ENCODE results near the gene CALML3. TPM values are rescaled to one million over a fixed set of nuclear protein-coding genes. Genes with fewer than 3 reads are reported as not detected.

Gene CALML3
- total and polyA plus RNA-seq, 2 of the 8 experiments (the other 6 are each of a cell fraction or from before 2014, with no cell fraction given), result not detected

DNA sequence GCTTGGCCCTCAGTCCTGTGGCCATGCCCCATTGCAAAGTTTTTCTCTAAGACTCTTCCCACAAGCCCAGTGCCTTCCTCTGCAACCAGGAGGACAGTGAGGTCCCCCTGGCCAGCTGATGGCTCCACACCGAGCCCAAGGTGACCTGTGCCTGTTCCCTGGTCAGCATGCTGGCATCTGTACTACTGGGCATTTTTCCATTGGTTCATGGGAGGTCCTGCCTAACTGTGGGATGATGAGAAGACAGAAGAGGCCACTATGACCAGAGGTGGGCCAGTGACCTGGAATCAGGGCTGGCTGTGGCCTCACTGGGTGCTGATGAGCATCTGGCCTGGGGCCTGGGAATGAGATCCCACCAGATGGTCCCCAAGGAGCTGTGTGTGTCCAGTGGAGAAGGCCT, 20.2 kb downstream of the CALML3 start:
- DNase-seq (ENCODE audit: low read depth in 1 of 2, low spot score in 2 of 2), result no peak
- no peaks in the 10 kb centered on the region for H4K20me1 ChIP-seq (replicated peaks in 1 of 2; ENCODE audit: control insufficient read depth in 1 of 2, insufficient read depth in 2 of 2, low read length in 2 of 2)
- H3K56ac ChIP-seq (replicated peaks; ENCODE audit: insufficient read length, low read depth, low read length), result no peak overlapping the region
- no peak overlapping the region for H3K27ac ChIP-seq (ENCODE audit: low read depth, low read length)
- H2BK15ac ChIP-seq (ENCODE audit: low read length), result no peak overlapping the region
- no peak overlapping the region for H3K9ac ChIP-seq (replicated peaks in 1 of 4; ENCODE audit: extremely low read depth in 1 of 4, low read depth in 3 of 4, low read length in 3 of 4)
- no peaks in the 10 kb centered on the region for H3K23me2 ChIP-seq (ENCODE audit: low read depth, low read length)
- no peak overlapping the region for H2AFZ ChIP-seq (ENCODE audit: low read length)
- no peak overlapping the region for H3K4me3 ChIP-seq (ENCODE audit: extremely low read depth in 1 of 4, insufficient read depth in 2 of 4, low read depth in 3 of 4, low read length in 4 of 4)
- no peak overlapping the region for H4K91ac ChIP-seq (replicated peaks; ENCODE audit: insufficient read length, low read length)
- H3K36me3 ChIP-seq (ENCODE audit: control insufficient read depth in 2 of 4, insufficient read depth in 4 of 4, low read length in 3 of 4), result no peaks in the 10 kb centered on the region
- H2BK20ac ChIP-seq (ENCODE audit: low read length), result no peak overlapping the region
- peaks cover 0 to 3% (median 0%) of the 10 kb centered on the region in 4 experiments; a peak in 1 of 7 replicates for H3K4me1 ChIP-seq (replicated peaks in 1 of 4; ENCODE audit: control insufficient read depth in 3 of 4, insufficient read depth in 4 of 4, low read length in 3 of 4)
- no peak overlapping the region for H2AK5ac ChIP-seq (ENCODE audit: low read depth, low read length)
- ChIA-PET POLR2A (ENCODE audit: partially characterized antibody) (interaction anchor here (1.2 kb wide), 1 partner anchor 9 kb away, joined by 4 read pairs; no protein-coding TSS in a partner anchor), CTCF (ENCODE audit: partially characterized antibody) (interaction anchor here (0.6 to 0.7 kb wide), 2 partner anchors 36 to 161 kb away, joined by 3 read pairs; no protein-coding TSS in a partner anchor)
- H3K79me2 ChIP-seq (ENCODE audit: control insufficient read depth in 1 of 2, insufficient read depth in 2 of 2, low read length in 2 of 2), result no peaks in the 10 kb centered on the region
- H3K9me3 ChIP-seq (ENCODE audit: insufficient read depth in 2 of 2, low read depth in 1 of 2, low read length in 1 of 2), result peaks cover 5 to 12% of the 10 kb centered on the region in 2 experiments; a peak in 2 of 4 replicates
- no peak overlapping the region for H4K5ac ChIP-seq (ENCODE audit: insufficient read length, low read depth, low read length)
- H3K27me3 ChIP-seq (replicated peaks in 1 of 4; ENCODE audit: control insufficient read depth in 3 of 4, extremely low read depth in 1 of 4, insufficient read depth in 3 of 4, low read length in 3 of 4), result no peaks in the 10 kb centered on the region
- no peak overlapping the region for H2BK120ac ChIP-seq (replicated peaks; ENCODE audit: low read depth, low read length)
- no peak overlapping the region for H3K18ac ChIP-seq (ENCODE audit: extremely low read depth, low read length)
- H4K8ac ChIP-seq (ENCODE audit: extremely low read depth, insufficient read depth, low read length), result no peak overlapping the region
- H2BK12ac ChIP-seq (ENCODE audit: low read depth, low read length), result no peak overlapping the region
- FAIRE-seq, result no peak
- no peak overlapping the region for H3K14ac ChIP-seq (ENCODE audit: insufficient read length)
- no peak overlapping the region for H3K23ac ChIP-seq (ENCODE audit: insufficient read length)
- no peak overlapping the region for H3K4ac ChIP-seq (replicated peaks; ENCODE audit: insufficient read length, low read depth, low read length)
- H3K79me1 ChIP-seq (ENCODE audit: low read depth, low read length), result no peaks in the 10 kb centered on the region
- no peak overlapping the region for H3K4me2 ChIP-seq (ENCODE audit: insufficient read depth in 1 of 2, low read depth in 2 of 2, low read length in 2 of 2)
- 88% methylated on average over 1 of the region's 1 CpG; no CpG with 5 or more reads in 1 of the 2 experiments for WGBS, 2 experiments (ENCODE audit: extremely low coverage in 1 of 2, insufficient coverage in 1 of 2, insufficient read length in 1 of 2, insufficient replicate concordance in 2 of 2, low coverage in 1 of 2, low lambda C conversion rate in 2 of 2, missing lambda C conversion rate in 1 of 2)
- H2BK5ac ChIP-seq (ENCODE audit: low read depth, low read length), result no peak overlapping the region
- TF ChIP-seq, protein P1, sequence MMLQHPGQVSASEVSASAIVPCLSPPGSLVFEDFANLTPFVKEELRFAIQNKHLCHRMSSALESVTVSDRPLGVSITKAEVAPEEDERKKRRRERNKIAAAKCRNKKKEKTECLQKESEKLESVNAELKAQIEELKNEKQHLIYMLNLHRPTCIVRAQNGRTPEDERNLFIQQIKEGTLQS (IDR thresholded peaks at IDR 0.05; ENCODE audit: insufficient read depth, low read depth, low read length), result no peak
- TF ChIP-seq PHF8 (conservative IDR thresholded peaks at IDR 0.05; ENCODE audit: low read depth, low read length) (no peak), FOSL1 (IDR thresholded peaks at IDR 0.05; ENCODE audit: insufficient read depth, low read depth, low read length) (no peak), KDM4A (IDR thresholded peaks at IDR 0.05; ENCODE audit: low read depth, low read length, severe bottlenecking) (no peak), RFX5 (IDR thresholded peaks at IDR 0.05; ENCODE audit: borderline replicate concordance, low read depth, low read length) (no peak), KDM5A (IDR thresholded peaks at IDR 0.05; ENCODE audit: low read length) (no peak), SP4 (IDR thresholded peaks at IDR 0.05; ENCODE audit: low read length) (no peak), SIX5 (IDR thresholded peaks at IDR 0.05; ENCODE audit: low read depth, low read length) (no peak), SP1 (IDR thresholded peaks at IDR 0.05; ENCODE audit: low read depth, low read length) (no peak), RXRA (IDR thresholded peaks at IDR 0.05; ENCODE audit: insufficient read depth, low read depth, low read length) (no peak), SUZ12 (IDR thresholded peaks at IDR 0.05; ENCODE audit: low read length) (no peak), SIRT6 (IDR thresholded peaks at IDR 0.05; ENCODE audit: low read length) (no peak), BRCA1 (IDR thresholded peaks at IDR 0.05; ENCODE audit: low read depth, low read length) (no peak)

Measured in H1 (cell line).